Right lobe of liver (tissue), 6 donors: ENCODE data around the gene KIF4A. TPM values are rescaled to one million over a fixed set of nuclear protein-coding genes. Genes with fewer than 3 reads are reported as not detected.
"Not testable (repeated sequence)": the region's sequence is repeated elsewhere in the genome, so short reads cannot be mapped to it uniquely, and the experiment has no call there.

Experiments
- ATAC-seq, 4 donors: fragments of 200-7000 bp; cut with Tn5 transposase; one replicate each; pipeline ENCODE4 v1.9.1; 2020; ENCODE audit warnings: mild to moderate bottlenecking in 4 of 4, moderate library complexity in 4 of 4
- DNase-seq, 3 donors: peaks; one replicate each; pipeline ENCODE4 v3.0.0-alpha.2; 2020
- H3K27ac ChIP-seq, 3 donors: fragments of 200-600 bp; one replicate each; pipeline ENCODE4 v1.8.0; 2022
- H3K27me3 ChIP-seq, 2 donors: fragments of 200-600 bp; one replicate each; pipeline ENCODE4 v1.8.0; 2022
- H3K36me3 ChIP-seq, 4 donors: fragments of 200-600 bp; sonication (generic) in 1 of 4; one replicate each; pipeline versions ENCODE4 v1.5.1 to v1.8.0; 2017 to 2022; ENCODE audit warnings: control low read depth in 1 of 4
- H3K4me1 ChIP-seq, 4 donors: fragments of 200-600 bp; sonication (generic) in 1 of 4; one replicate each; pipeline versions ENCODE4 v1.5.1 to v1.8.0; 2017 to 2022; ENCODE audit warnings: control low read depth in 1 of 4
- H3K4me3 ChIP-seq, 3 donors: fragments of 200-600 bp; one replicate each; pipeline ENCODE4 v1.8.0; 2022
- H3K9me3 ChIP-seq, 4 donors: fragments of 200-600 bp; sonication (generic) in 1 of 4; one replicate each; pipeline versions ENCODE4 v1.5.1 to v1.8.0; 2017 to 2022; ENCODE audit warnings: control low read depth in 1 of 4
- POLR2A ChIP-seq: fragments of 450-650 bp; IDR thresholded peaks from one replicate; pipeline ENCODE4 v1.6.1; 2017; ENCODE audit warnings: antibody characterized with exemption, mild to moderate bottlenecking
- WGBS: methylation state at CpG from one replicate; pipeline ENCODE4 v1.1.6; 2018; ENCODE audit warnings: low coverage, low lambda C conversion rate; ENCODE audit not compliant: insufficient coverage; ENCODE audit errors: missing lambda C conversion rate; 5-methylcytosine and 5-hydroxymethylcytosine counted together
- intact Hi-C, 2 donors: fragments of 100-400 bp; cut with DNase I; formaldehyde crosslinking; loops; one replicate each; pipeline versions ENCODE4 v1.11.2 to v1.14.1; 2022
- total RNA-seq, 6 experiments: library from RNA; depleted of rRNA in 2 of 6; stranded (reverse); fragments of >200 nt in 2 of 6; fragmentation: NEBNext Ultra II Directional in 3 of 6; extraction: Animal tissue kit (Norgen Biotek cat#: 25700) in 3 of 6; gene quantifications; one replicate each; pipeline versions ENCODE4 v1.1.0 to v1.2.4, GENCODE V29; 2016 to 2023
- TF ChIP-seq, protein P1 (sequence below), 4 donors: fragments of 200-600 bp in 3 of 4; fragments of 450-650 bp in 1 of 4; IDR thresholded peaks; one replicate each; pipeline versions ENCODE4 v1.5.1 to v1.8.0; 2016 to 2022; ENCODE audit warnings: antibody characterized with exemption in 4 of 4, mild to moderate bottlenecking in 2 of 4
- donor health status: DM: no; HTN: yes; CAD: no.
- donor health status: DM: no; HTN: no; CAD: no.
- donor health status: DM: no; HTN: no; CAD: no.
- donor health status: DM: no; HTN: yes; CAD: no.
- donor health status: DM: no; HTN: yes; CAD: no.

KIF4A gene
- total RNA-seq, 6 experiments from 2014 or later: 0.19 to 1.4 (median 0.68) TPM; not detected in 1

DNA sequence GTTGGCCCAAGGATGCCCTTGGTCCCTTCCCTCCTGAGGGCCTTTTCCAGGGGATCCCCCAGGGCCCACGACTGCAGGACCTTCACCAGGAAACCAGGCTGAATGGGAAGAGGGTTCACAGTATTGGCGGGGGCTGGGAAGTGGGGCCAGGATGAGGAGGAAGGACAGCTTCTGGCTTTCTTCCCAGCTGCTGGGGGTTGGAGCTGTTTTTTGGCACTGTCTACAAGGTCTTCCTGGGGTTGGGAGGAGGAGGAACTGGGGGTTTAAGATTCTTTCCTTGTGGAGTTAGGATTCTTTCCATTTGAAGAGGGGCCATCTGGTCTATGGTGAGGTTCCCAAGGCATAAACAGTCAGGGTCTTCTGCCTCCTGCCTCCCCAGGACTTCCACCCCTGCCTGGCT is 64.8 kb downstream of the KIF4A start:
- Histone ChIP-seq H3K9me3 (no peaks in the 10 kb centered on the region), H3K4me3 (no peak overlapping the region), H3K27ac (no peak overlapping the region), H3K36me3 (no peaks in the 10 kb centered on the region), H3K27me3 (no peaks in the 10 kb centered on the region), H3K4me1 (no peaks in the 10 kb centered on the region)
- TF ChIP-seq, protein P1, sequence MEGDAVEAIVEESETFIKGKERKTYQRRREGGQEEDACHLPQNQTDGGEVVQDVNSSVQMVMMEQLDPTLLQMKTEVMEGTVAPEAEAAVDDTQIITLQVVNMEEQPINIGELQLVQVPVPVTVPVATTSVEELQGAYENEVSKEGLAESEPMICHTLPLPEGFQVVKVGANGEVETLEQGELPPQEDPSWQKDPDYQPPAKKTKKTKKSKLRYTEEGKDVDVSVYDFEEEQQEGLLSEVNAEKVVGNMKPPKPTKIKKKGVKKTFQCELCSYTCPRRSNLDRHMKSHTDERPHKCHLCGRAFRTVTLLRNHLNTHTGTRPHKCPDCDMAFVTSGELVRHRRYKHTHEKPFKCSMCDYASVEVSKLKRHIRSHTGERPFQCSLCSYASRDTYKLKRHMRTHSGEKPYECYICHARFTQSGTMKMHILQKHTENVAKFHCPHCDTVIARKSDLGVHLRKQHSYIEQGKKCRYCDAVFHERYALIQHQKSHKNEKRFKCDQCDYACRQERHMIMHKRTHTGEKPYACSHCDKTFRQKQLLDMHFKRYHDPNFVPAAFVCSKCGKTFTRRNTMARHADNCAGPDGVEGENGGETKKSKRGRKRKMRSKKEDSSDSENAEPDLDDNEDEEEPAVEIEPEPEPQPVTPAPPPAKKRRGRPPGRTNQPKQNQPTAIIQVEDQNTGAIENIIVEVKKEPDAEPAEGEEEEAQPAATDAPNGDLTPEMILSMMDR (IDR thresholded peaks at IDR 0.05): no peak
- no peak for TF ChIP-seq POLR2A
- intact Hi-C loops: no loop called here
- DNase-seq (no peak), ATAC-seq (peak in 2 of 4 donors; percentile 28 to 39)
- 57% methylated on average over 1 of the region's 2 CpGs for WGBS

DNA sequence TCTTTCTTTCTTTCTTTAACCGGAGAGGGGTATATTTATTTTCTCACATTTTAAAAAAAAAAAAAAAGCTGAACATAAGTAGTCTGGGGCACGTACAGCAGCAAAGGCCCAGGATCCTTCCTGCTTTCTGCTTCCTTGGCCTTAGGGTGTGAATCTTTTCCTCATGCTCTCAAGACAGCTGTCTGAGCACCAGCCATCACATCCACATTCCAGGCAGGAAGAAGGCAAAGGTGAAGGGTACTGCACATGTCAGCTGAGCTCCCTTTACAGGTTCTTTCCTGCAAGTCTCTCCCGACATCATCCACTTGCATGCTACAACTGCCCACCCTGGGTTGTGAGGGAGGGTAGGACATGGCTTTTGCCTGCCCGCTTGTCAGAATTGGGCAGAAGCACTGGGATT is 69.6 kb downstream of the KIF4A start:
- TF ChIP-seq, protein P1 (IDR thresholded peaks at IDR 0.05): no peak
- no peak for TF ChIP-seq POLR2A
- WGBS: 71% methylated on average over 2 of the region's 4 CpGs
- H3K27ac ChIP-seq: no peak overlapping the region
- no peaks in the 10 kb centered on the region for H3K36me3 ChIP-seq
- ATAC-seq (no peak), DNase-seq (no peak)
- H3K4me3 ChIP-seq: no peak overlapping the region
- no peaks in the 10 kb centered on the region for H3K4me1 ChIP-seq
- no peaks in the 10 kb centered on the region for H3K9me3 ChIP-seq
- intact Hi-C loops: no loop called here
- H3K27me3 ChIP-seq: no peaks in the 10 kb centered on the region

DNA sequence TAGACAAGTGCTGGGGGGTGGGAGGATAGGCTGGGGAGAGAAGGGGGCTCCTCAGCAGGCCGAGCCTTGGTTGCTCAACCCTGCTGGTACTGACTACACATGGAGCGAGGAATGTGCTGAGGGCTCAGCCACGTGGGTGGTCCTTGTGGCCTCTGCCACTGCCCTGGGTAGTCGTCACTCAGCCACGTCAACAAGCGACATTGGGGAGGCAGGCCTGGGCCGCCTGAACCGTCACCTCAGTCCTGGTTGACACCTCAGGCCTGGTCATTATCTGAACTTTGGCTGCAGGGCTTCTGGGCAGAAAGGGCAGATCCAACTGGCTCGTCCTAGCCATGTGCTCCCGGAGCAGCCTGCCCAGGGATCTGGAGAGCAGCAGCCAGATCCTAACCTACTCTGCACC is 70.5 kb downstream of the KIF4A start:
- no peak for DNase-seq
- intact Hi-C loops: no loop called here
- Histone ChIP-seq H3K4me3 (no peak overlapping the region), H3K4me1 (no peaks in the 10 kb centered on the region), H3K27me3 (no peaks in the 10 kb centered on the region), H3K36me3 (no peaks in the 10 kb centered on the region), H3K27ac (no peak overlapping the region), H3K9me3 (no peaks in the 10 kb centered on the region)
- peak in 1 of 4 donors; percentile 18 for ATAC-seq
- no peak for TF ChIP-seq POLR2A
- TF ChIP-seq, protein P1 (IDR thresholded peaks at IDR 0.05): no peak
- no CpG with 5 or more reads among the region's 10 CpGs for WGBS

DNA sequence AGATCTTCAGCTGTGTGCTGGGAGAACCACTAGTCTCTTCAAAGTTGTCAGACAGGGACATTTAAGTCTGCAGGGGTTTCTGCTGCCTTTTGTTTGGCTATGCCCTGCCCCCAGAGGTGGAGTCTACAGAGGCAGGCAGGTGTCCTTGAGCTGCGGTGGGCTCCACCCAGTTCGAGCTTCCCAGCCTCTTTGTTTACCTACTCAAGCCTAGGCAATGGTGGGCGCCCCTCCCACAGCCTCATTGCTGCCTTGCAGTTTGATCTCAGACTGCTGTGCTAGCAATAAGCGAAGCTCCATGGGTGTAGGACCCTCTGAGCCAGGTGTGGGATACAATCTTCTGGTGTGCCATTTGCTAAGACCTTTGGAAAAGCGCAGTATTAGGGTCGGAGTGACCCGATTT is 78.8 kb downstream of the KIF4A start:
- H3K27me3 ChIP-seq, ATAC-seq, H3K9me3 ChIP-seq, H3K27ac ChIP-seq, H3K36me3 ChIP-seq, H3K4me3 ChIP-seq, intact Hi-C loops, DNase-seq, H3K4me1 ChIP-seq: not testable (repeated sequence)
- no CpG with 5 or more reads among the region's 7 CpGs for WGBS

DNA sequence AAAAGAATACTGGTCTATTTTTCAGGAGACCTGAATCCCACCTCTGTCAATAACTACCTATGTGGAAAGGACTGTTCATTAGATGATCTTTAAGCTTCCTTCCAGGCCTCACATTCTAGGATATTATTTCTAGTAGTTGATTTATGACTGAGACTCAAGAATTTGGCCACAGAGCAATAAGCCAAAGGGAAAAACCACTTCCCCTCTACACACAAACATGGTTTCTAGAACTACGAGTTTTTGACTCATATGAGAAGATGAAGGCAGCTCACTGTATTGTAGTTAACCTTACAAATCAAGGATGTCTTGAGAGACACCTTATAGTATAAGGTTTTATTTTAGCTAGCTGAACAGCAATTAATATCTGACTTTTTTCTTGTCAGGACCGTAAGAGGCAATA is 96.3 kb downstream of the KIF4A start:
- intact Hi-C loops: no loop called here
- ATAC-seq (no peak), DNase-seq (no peak)
- WGBS: 47% methylated on average over 2 of the region's 2 CpGs
- no peak overlapping the region for H3K4me3 ChIP-seq
- no peaks in the 10 kb centered on the region for H3K4me1 ChIP-seq
- H3K27ac ChIP-seq: no peak overlapping the region
- H3K27me3 ChIP-seq: no peaks in the 10 kb centered on the region
- no peaks in the 10 kb centered on the region for H3K9me3 ChIP-seq
- H3K36me3 ChIP-seq: no peaks in the 10 kb centered on the region
- TF ChIP-seq POLR2A: no peak

DNA sequence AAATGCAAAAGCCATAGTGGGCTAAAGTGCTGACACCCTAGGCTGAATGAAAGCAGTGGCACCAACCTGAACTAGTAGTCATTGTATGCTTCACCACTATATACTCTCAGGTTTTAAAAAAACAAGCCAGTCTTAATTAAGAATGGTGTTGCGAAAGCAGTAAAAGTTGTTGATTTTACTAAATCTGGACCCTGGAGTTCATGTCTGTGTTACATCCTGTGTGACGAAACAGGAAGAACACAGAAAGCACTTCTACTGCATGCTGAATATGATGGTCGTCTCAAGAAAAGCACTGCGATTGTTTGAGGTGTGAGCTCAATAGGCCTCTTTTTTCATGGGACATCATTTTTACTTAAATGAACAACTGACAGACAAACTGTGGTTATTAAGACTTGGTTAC is 109.0 kb downstream of the KIF4A start:
- WGBS: 39% methylated on average over 4 of the region's 4 CpGs
- ATAC-seq (peak in 3 of 4 donors; percentile 21 to 56 (median 47)), DNase-seq (no peak)
- H3K4me3 ChIP-seq: no peak overlapping the region
- H3K4me1 ChIP-seq: no peaks in the 10 kb centered on the region
- H3K27ac ChIP-seq: no peak overlapping the region
- H3K36me3 ChIP-seq: no peaks in the 10 kb centered on the region
- no peaks in the 10 kb centered on the region for H3K9me3 ChIP-seq
- TF ChIP-seq, protein P1 (IDR thresholded peaks at IDR 0.05): no peak
- no peak for TF ChIP-seq POLR2A
- peaks cover 0 to 3% of the 10 kb centered on the region in 2 donors for H3K27me3 ChIP-seq
- intact Hi-C loops: no loop called here

DNA sequence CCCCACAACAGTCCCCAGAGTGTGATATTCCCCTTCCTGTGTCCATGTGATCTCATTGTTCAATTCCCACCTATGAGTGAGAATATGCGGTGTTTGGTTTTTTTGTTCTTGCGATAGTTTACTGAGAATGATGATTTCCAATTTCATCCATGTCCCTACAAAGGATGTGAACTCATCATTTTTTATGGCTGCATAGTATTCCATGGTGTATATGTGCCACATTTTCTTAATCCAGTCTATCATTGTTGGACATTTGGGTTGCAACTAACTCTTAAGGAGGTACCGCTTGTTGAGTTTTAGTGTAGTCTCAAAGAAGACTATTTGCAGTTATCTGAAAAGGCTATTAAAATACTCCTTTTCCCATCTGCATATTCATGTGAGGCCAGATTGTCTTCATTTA is 110.3 kb downstream of the KIF4A start:
- H3K36me3 ChIP-seq, intact Hi-C loops, H3K4me3 ChIP-seq, DNase-seq, H3K27ac ChIP-seq, H3K9me3 ChIP-seq, H3K27me3 ChIP-seq, ATAC-seq, H3K4me1 ChIP-seq: not testable (repeated sequence)
- 89% methylated on average over 1 of the region's 3 CpGs for WGBS
